Keratinocyte (primary cell): ENCODE measurements around the gene CCSER1. TPM values are rescaled to one million over a fixed set of nuclear protein-coding genes. Genes with fewer than 3 reads are reported as not detected.
"Not testable (repeated sequence)": the region's sequence is repeated elsewhere in the genome, so short reads cannot be mapped to it uniquely, and the experiment has no call there.

Experiments
- DNase-seq: peaks from one replicate; pipeline ENCODE4 v3.0.0-alpha.2; 2011; ENCODE audit warnings: low read depth, missing footprints, low spot score
- FAIRE-seq: peaks from 2 replicates; lab custom pipeline; 2011; peaks lifted over from hg19 to GRCh38; lab: Jason Lieb, UNC
- H2AFZ ChIP-seq: 2 replicates; pipeline ENCODE4 v1.6.0; 2012; ENCODE audit warnings: low read length, control low read depth, inconsistent platforms; ENCODE audit not compliant: control insufficient read depth
- H3K27ac ChIP-seq: 2 replicates; pipeline ENCODE4 v1.5.1; 2011; ENCODE audit warnings: low read length; ENCODE audit not compliant: control insufficient read depth, insufficient read depth
- H3K27me3 ChIP-seq: 3 replicates; pipeline ENCODE4 v1.6.0; 2011; ENCODE audit warnings: low read length; ENCODE audit not compliant: control insufficient read depth, insufficient read depth; ENCODE audit errors: extremely low read depth
- H3K36me3 ChIP-seq, 2 experiments: 2 replicates in 1 of 2; 3 replicates in 1 of 2; pipeline ENCODE4 v1.5.1; 2011; ENCODE audit warnings: low read length in 2 of 2, mild to moderate bottlenecking in 1 of 2; ENCODE audit not compliant: control insufficient read depth in 2 of 2, insufficient read depth in 2 of 2; ENCODE audit errors: extremely low read depth in 1 of 2
- H3K4me1 ChIP-seq: 3 replicates; pipeline ENCODE4 v1.5.1; 2011; ENCODE audit warnings: low read length; ENCODE audit not compliant: control insufficient read depth, insufficient read depth; ENCODE audit errors: extremely low read depth
- H3K4me2 ChIP-seq: 3 replicates; pipeline ENCODE4 v1.6.0; 2011; ENCODE audit warnings: low read depth, low read length; ENCODE audit not compliant: control insufficient read depth, insufficient read depth; ENCODE audit errors: extremely low read depth
- H3K4me3 ChIP-seq, 3 experiments: fragments of 200-600 bp in 1 of 3; sonication (generic) in 1 of 3; 2 replicates in 2 of 3; 3 replicates in 1 of 3; pipeline ENCODE4 v1.5.1; 2011 to 2016; ENCODE audit warnings: low read length in 3 of 3, mild to moderate bottlenecking in 3 of 3, control low read depth in 2 of 3, inconsistent platforms in 1 of 3, low read depth in 1 of 3, mixed read lengths in 1 of 3, mixed run types in 1 of 3, moderate library complexity in 1 of 3; ENCODE audit not compliant: control insufficient read depth in 2 of 3, insufficient read depth in 2 of 3; ENCODE audit errors: extremely low read depth in 1 of 3
- H3K79me2 ChIP-seq: 2 replicates; pipeline ENCODE4 v1.6.0; 2012; ENCODE audit warnings: low read length; ENCODE audit not compliant: control insufficient read depth, insufficient read depth
- H3K9ac ChIP-seq: 3 replicates; pipeline ENCODE4 v1.6.0; 2011; ENCODE audit warnings: low read length; ENCODE audit not compliant: control insufficient read depth, insufficient read depth; ENCODE audit errors: extremely low read depth
- H3K9me1 ChIP-seq: 3 replicates; pipeline ENCODE4 v1.6.0; 2011; ENCODE audit warnings: low read length; ENCODE audit not compliant: control insufficient read depth, insufficient read depth; ENCODE audit errors: extremely low read depth
- H3K9me3 ChIP-seq: 2 replicates; pipeline ENCODE4 v1.5.1; 2012; ENCODE audit warnings: low read depth, low read length; ENCODE audit not compliant: control insufficient read depth
- H4K20me1 ChIP-seq: 3 replicates; pipeline ENCODE4 v1.6.0; 2011; ENCODE audit warnings: low read length; ENCODE audit not compliant: control insufficient read depth, insufficient read depth; ENCODE audit errors: extremely low read depth
- CTCF ChIP-seq, 3 experiments: IDR thresholded peaks in 1 of 3; conservative IDR thresholded peaks in 1 of 3; optimal IDR thresholded peaks in 1 of 3; 2 replicates in 2 of 3; 3 replicates in 1 of 3; pipeline versions ENCODE3 to v1.5.1; 2011; ENCODE audit warnings: low read length in 3 of 3, mild to moderate bottlenecking in 3 of 3, moderate library complexity in 2 of 3, control low read depth in 1 of 3, inconsistent platforms in 1 of 3; ENCODE audit not compliant: insufficient read depth in 2 of 3; ENCODE audit errors: extremely low read depth in 1 of 3
- EZH2 ChIP-seq: IDR thresholded peaks from one replicate; pipeline ENCODE4 v1.6.1; 2012; ENCODE audit warnings: inconsistent platforms, mild to moderate bottlenecking, low read length, moderate library complexity
- dilution Hi-C: fragments of 300-500 bp; cut with MboI; formaldehyde crosslinking; loops from one replicate; pipeline ENCODE4 v1.7.0; 2020; ENCODE audit warnings: low sequenced_read_pairs; ENCODE audit not compliant: extremely low pct_ligation_motif_present
- polyA plus RNA-seq, 5 experiments: library from polyadenylated mRNA; depleted of rRNA in 3 of 5; stranded (reverse) in 3 of 5; stranded (forward) in 1 of 5; unstranded in 1 of 5; fragments of >200 nt; gene quantifications; 1 replicate in 1 of 5; 2 replicates in 3 of 5; 3 replicates in 1 of 5; pipeline versions ENCODE4 v1.2.1 to v1.2.3, GENCODE V29; 2011 to 2012; ENCODE audit warnings: missing spikeins in 2 of 5, low read depth in 1 of 5, low replicate concordance in 1 of 5

The CCSER1 gene
- polyA plus RNA-seq, 1 donor (not counting 4 experiments of a cell fraction or from before 2014, with no cell fraction given), result 1.2 TPM

GRCh38 chr4:91340822-91341221 lies 1213.6 kb downstream of the CCSER1 start:
- dilution Hi-C loops, result no loop called here
- no peak for FAIRE-seq

GRCh38 chr4:91345632-91346031 lies 1218.4 kb downstream of the CCSER1 start:
- Histone ChIP-seq H3K79me2 (no peaks in the 10 kb centered on the region), H3K4me3 (no peak overlapping the region), H3K9ac (no peak overlapping the region), H3K27ac (no peak overlapping the region), H4K20me1 (no peaks in the 10 kb centered on the region), H3K27me3 (no peaks in the 10 kb centered on the region), H3K9me1 (no peaks in the 10 kb centered on the region), H3K4me2 (no peak overlapping the region), H2AFZ (no peak overlapping the region), H3K36me3 (no peaks in the 10 kb centered on the region), H3K4me1 (no peaks in the 10 kb centered on the region), H3K9me3 (no peaks in the 10 kb centered on the region)
- TF ChIP-seq EZH2 (no peak), CTCF (optimal IDR thresholded peaks at IDR 0.05 in 1 of 3, IDR thresholded peaks at IDR 0.05 in 1 of 3, conservative IDR thresholded peaks at IDR 0.05 in 1 of 3; ENCODE audit: extremely low read depth in 1 of 3, insufficient read depth in 2 of 3, low read length in 3 of 3) (no peak)
- no peak for FAIRE-seq
- no peak for DNase-seq
- dilution Hi-C loops, result no loop called here

More at GRCh38 chr4:91340822-91341221, 1213.6 kb downstream of the CCSER1 start:
- Histone ChIP-seq H3K4me2 (no peak overlapping the region), H3K9me3 (no peaks in the 10 kb centered on the region), H3K4me3 (no peak overlapping the region), H3K4me1 (no peaks in the 10 kb centered on the region), H2AFZ (no peak overlapping the region), H3K36me3 (no peaks in the 10 kb centered on the region), H4K20me1 (no peaks in the 10 kb centered on the region), H3K9me1 (no peaks in the 10 kb centered on the region), H3K27me3 (no peaks in the 10 kb centered on the region), H3K27ac (no peak overlapping the region), H3K9ac (no peak overlapping the region), H3K79me2 (no peaks in the 10 kb centered on the region)
- no peak for DNase-seq
- TF ChIP-seq EZH2 (no peak), CTCF (optimal IDR thresholded peaks at IDR 0.05 in 1 of 3, IDR thresholded peaks at IDR 0.05 in 1 of 3, conservative IDR thresholded peaks at IDR 0.05 in 1 of 3; ENCODE audit: extremely low read depth in 1 of 3, insufficient read depth in 2 of 3, low read length in 3 of 3) (no peak)

- DNase-seq, H3K4me1 ChIP-seq, H3K9me3 ChIP-seq, H3K27me3 ChIP-seq, H3K36me3 ChIP-seq, FAIRE-seq, dilution Hi-C loops, H2AFZ ChIP-seq, H3K4me3 ChIP-seq, H3K4me2 ChIP-seq, H3K27ac ChIP-seq, H4K20me1 ChIP-seq, H3K9ac ChIP-seq, H3K79me2 ChIP-seq, H3K9me1 ChIP-seq: not testable (repeated sequence)
Measured at GRCh38 chr4:91356496-91356895, 1229.3 kb downstream of the CCSER1 start.

- H3K27me3 ChIP-seq, H3K36me3 ChIP-seq, H2AFZ ChIP-seq, H3K9ac ChIP-seq, H4K20me1 ChIP-seq, H3K79me2 ChIP-seq, H3K4me2 ChIP-seq, H3K4me3 ChIP-seq, DNase-seq, H3K4me1 ChIP-seq, H3K9me1 ChIP-seq, H3K27ac ChIP-seq, FAIRE-seq, H3K9me3 ChIP-seq, dilution Hi-C loops: not testable (repeated sequence)
Measured at GRCh38 chr4:91358016-91358415, 1230.8 kb downstream of the CCSER1 start.
